H1 (cell line): ENCODE measurements around the gene PALD1.

ENCODE experiments used
- CTCF ChIP-seq, 3 experiments: IDR thresholded peaks; 1 replicate in 2 of 3; 2 replicates in 1 of 3; pipeline versions ENCODE4 v1.5.1 to v1.6.1; 2011; ENCODE audit warnings: low read length in 3 of 3, mild to moderate bottlenecking in 3 of 3, inconsistent platforms in 2 of 3, low read depth in 1 of 3, moderate library complexity in 1 of 3; ENCODE audit not compliant: insufficient read depth in 1 of 3; ENCODE audit errors: control extremely low read depth in 1 of 3
- HDAC6 ChIP-seq: IDR thresholded peaks from one replicate; pipeline ENCODE4 v1.7.1; 2012; ENCODE audit warnings: low read depth, mild to moderate bottlenecking, inconsistent platforms, low read length, moderate library complexity
- RBBP5 ChIP-seq: IDR thresholded peaks from 2 replicates; pipeline ENCODE4 v1.7.1; 2012; ENCODE audit warnings: low read depth, mild to moderate bottlenecking, inconsistent platforms, low read length, moderate library complexity, borderline replicate concordance
- RNF2 ChIP-seq: fragments of 200-900, 300-1000 bp; sonication (generic); IDR thresholded peaks from 2 replicates; pipeline ENCODE4 v1.7.1; 2016; ENCODE audit warnings: borderline replicate concordance, low read depth, mild to moderate bottlenecking, antibody characterized with exemption, low read length; ENCODE audit not compliant: poor library complexity, severe bottlenecking; ENCODE audit errors: missing control alignments

DNA sequence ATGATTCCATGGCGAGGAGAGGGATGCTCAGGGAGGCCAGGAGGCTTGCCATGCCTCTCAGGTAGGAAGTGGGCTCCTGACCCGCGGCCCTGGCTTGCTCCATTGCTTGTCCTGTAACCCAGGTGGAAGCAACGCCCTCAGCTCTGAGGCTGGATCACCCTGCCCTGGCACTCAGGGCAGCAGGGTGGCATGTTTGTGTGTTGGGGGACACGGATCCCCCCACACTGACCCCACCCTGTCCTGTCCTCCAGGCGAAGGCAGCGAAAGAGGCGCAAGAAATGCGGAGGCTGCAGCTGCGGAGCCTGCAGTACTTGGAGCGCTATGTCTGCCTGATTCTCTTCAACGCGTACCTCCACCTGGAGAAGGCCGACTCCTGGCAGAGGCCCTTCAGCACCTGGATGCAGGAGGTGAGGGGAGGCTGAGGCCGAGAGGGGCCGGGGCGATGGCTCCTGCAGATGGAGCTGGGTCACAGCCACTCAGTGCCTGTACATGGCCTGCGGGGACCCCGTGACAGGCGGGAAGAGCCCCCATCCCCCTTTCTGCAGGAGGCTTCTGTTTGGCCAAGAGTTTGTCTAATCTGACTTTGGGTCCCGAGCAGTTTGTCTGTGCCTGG is 85.7 kb downstream of the PALD1 start:
- TF ChIP-seq RNF2: no peak
- TF ChIP-seq HDAC6: no peak
- TF ChIP-seq CTCF (IDR thresholded peaks at IDR 0.05; ENCODE audit: control extremely low read depth in 1 of 3, insufficient read depth in 1 of 3, low read depth in 1 of 3, low read length in 3 of 3): no peak
- TF ChIP-seq RBBP5: no peak
